Neural crest cell (in vitro differentiated cells): Measurements from ENCODE around the gene NPSR1. TPM values are rescaled to one million over a fixed set of nuclear protein-coding genes. Genes with fewer than 3 reads are reported as not detected.
A peak's percentile ranks its signal among the peaks of the same experiment; 100 is the strongest.

Source experiments
- DNase-seq: peaks from one replicate; pipeline ENCODE4 v3.0.0; 2021; ENCODE audit warnings: low read depth, mixed read lengths, low spot score
- H3K27ac Mint-ChIP-seq: one replicate; pipeline ENCODE4 v1.8.0; 2021; ENCODE audit warnings: mild to moderate bottlenecking, mixed read lengths; ENCODE audit not compliant: unreplicated experiment
- H3K27me3 Mint-ChIP-seq: 2 replicates; pipeline ENCODE4 v1.8.0; 2021; ENCODE audit warnings: low read depth, mild to moderate bottlenecking, mixed read lengths
- H3K36me3 Mint-ChIP-seq: 2 replicates; pipeline ENCODE4 v1.8.0; 2021; ENCODE audit warnings: low read depth, mild to moderate bottlenecking, mixed read lengths
- H3K4me1 Mint-ChIP-seq: 2 replicates; pipeline ENCODE4 v1.8.0; 2021; ENCODE audit warnings: mixed read lengths
- H3K4me3 Mint-ChIP-seq: one replicate; pipeline ENCODE4 v1.8.0; 2021; ENCODE audit warnings: mild to moderate bottlenecking, mixed read lengths
- H3K9me3 Mint-ChIP-seq: 2 replicates; pipeline ENCODE4 v1.8.0; 2021; ENCODE audit warnings: mixed read lengths
- total RNA-seq: library from RNA; stranded (reverse); gene quantifications from 2 replicates; pipeline ENCODE4 v1.2.1, GENCODE V29; 2021
- TF ChIP-seq, protein P1 (sequence below): fragments of 200-600 bp; sonication (generic); conservative IDR thresholded peaks from 2 replicates; pipeline ENCODE4 v1.5.0; 2021; ENCODE audit warnings: antibody characterized with exemption, mild to moderate bottlenecking

The NPSR1 gene
- total RNA-seq, 1 donor from 2014 or later, result not detected

DNA sequence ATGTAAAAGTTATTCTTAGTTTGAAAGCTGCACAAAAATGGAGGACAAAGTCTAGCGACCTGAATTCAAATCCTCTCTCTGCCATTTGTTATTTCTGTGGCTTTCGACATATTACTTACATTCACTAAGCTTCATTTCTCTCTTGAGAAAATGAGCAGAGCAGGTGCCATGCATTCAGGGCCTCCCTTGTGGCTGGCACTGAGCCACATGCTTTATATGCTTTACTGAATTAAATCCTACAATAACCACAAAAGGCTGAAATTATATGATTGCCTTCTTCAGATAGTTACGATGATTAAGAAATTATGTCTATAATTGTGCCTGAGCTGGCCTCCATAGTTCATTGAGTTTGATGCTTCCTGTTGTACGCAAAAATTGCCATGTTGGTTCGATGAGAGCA is 98.7 kb downstream of the NPSR1 start:
- H3K4me1 Mint-ChIP-seq, result peaks cover 7% of the 10 kb centered on the region
- no peak overlapping the region for H3K4me3 Mint-ChIP-seq
- DNase-seq, result no peak
- no peaks in the 10 kb centered on the region for H3K9me3 Mint-ChIP-seq
- H3K27me3 Mint-ChIP-seq, result no peaks in the 10 kb centered on the region
- H3K36me3 Mint-ChIP-seq, result no peaks in the 10 kb centered on the region
- TF ChIP-seq, protein P1, sequence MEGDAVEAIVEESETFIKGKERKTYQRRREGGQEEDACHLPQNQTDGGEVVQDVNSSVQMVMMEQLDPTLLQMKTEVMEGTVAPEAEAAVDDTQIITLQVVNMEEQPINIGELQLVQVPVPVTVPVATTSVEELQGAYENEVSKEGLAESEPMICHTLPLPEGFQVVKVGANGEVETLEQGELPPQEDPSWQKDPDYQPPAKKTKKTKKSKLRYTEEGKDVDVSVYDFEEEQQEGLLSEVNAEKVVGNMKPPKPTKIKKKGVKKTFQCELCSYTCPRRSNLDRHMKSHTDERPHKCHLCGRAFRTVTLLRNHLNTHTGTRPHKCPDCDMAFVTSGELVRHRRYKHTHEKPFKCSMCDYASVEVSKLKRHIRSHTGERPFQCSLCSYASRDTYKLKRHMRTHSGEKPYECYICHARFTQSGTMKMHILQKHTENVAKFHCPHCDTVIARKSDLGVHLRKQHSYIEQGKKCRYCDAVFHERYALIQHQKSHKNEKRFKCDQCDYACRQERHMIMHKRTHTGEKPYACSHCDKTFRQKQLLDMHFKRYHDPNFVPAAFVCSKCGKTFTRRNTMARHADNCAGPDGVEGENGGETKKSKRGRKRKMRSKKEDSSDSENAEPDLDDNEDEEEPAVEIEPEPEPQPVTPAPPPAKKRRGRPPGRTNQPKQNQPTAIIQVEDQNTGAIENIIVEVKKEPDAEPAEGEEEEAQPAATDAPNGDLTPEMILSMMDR, result no peak
- H3K27ac Mint-ChIP-seq, result no peak overlapping the region

DNA sequence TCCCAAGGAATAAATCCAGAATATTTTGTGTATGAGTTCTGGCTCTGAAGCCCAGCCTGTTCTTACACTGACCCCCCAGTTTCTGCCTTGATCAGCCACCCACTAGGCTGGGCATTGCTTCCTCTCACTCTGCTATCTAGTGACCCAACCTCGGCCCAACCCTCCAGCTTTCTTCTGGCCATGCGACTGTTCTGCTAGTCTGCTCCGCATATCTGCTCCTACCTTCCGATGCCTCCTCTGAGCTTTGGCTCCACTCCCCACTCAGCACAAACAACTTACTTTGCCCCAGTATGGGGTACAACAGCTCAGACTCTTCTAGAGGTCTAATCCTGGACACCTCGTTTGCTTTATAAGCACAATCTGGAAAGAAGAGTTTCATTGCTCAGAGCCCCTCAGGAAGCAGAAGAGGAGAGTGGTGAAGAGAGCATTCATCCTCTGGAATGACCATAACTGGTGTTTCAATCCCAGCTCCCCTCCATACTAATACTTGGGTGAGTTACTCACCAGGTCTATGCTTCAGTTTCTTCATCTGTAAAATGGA is 99.6 kb downstream of the NPSR1 start:
- Mint-ChIP-seq H3K4me1 (peaks cover 7% of the 10 kb centered on the region), H3K27me3 (no peaks in the 10 kb centered on the region), H3K4me3 (no peak overlapping the region), H3K27ac (no peak overlapping the region), H3K36me3 (no peaks in the 10 kb centered on the region), H3K9me3 (no peaks in the 10 kb centered on the region)
- DNase-seq, result no peak
- TF ChIP-seq, protein P1, result no peak

DNA sequence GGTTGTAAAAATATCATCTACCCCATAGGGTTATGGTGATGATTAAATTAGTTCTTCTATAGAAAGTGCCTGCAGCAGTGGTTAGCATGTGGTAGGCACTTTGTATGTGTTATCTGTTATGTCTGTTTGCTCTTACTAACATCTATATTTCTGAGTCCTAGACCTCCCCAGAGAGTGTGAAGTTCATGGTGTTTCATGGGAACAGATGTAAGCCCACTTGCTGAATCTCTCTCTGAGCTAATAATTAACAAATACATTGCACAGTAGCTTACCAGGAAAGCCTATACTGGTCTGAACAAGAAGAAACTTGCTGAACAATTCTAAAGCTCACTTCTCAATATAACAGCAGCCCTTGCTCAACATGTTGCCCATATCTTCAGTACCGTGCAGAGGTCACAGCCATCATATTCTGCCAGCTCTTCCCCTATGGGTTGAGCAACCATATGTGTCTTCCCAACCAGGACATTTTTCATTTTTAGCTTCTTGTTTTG is 100.1 kb downstream of the NPSR1 start:
- no peak for DNase-seq
- TF ChIP-seq, protein P1, result no peak
- Mint-ChIP-seq H3K27me3 (no peaks in the 10 kb centered on the region), H3K9me3 (no peaks in the 10 kb centered on the region), H3K4me1 (peaks cover 7% of the 10 kb centered on the region), H3K36me3 (no peaks in the 10 kb centered on the region), H3K4me3 (no peak overlapping the region), H3K27ac (no peak overlapping the region)

DNA sequence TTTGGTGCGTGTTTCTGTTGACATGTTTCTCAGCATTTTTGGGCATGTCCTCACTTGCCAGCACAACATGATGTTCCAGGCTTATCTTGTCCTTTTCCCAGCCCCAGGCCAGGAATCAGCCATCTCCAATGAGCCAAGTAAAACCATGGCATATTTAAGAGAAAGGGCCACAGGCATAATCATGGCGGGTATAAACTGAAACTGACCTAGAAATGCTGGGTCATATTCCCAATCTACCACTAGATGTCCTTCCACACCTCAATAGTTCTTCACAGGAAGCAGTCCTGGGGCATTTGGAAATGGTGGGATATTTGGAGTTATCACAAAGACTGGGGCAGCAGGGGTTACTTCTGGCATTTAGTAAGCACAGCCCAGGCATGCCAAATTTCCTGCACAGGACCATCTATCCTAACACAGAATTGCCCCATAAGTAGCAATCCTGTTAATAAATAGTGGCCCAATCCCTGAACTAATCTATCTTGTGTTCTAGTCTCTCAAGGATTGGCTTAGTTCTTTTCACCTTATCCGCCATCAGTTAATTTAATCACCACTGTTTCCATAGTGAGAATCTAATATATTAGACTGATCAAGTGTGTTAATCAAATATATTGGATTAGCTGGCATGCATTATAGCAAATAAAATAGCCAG is 101.6 kb downstream of the NPSR1 start:
- H3K27ac Mint-ChIP-seq, result no peak overlapping the region
- H3K27me3 Mint-ChIP-seq, result no peaks in the 10 kb centered on the region
- H3K4me3 Mint-ChIP-seq, result no peak overlapping the region
- H3K4me1 Mint-ChIP-seq, result peaks cover 7% of the 10 kb centered on the region
- no peaks in the 10 kb centered on the region for H3K9me3 Mint-ChIP-seq
- no peaks in the 10 kb centered on the region for H3K36me3 Mint-ChIP-seq
- TF ChIP-seq, protein P1, result peak; percentile 69
- peak; percentile 2 for DNase-seq

DNA sequence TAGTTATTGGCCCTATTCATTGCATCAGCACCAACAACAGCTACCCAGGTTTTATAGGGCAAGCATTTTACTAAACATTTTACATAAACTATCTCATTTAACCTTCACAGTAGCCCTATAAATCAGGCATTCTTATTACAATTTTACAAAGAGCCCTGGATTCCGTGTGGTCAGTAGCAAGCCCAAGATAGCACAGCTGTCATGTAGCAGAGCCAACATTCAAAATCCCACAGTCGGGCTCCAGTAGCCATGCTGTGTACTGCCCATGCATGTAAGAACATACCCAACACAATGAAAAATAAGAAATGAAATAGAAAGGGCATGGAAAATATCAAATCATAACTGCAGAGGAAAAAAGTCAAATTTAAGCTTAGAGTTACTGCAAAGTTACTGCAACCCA is 102.3 kb downstream of the NPSR1 start:
- Mint-ChIP-seq H3K27me3 (no peaks in the 10 kb centered on the region), H3K4me1 (peaks cover 7% of the 10 kb centered on the region), H3K9me3 (no peaks in the 10 kb centered on the region), H3K4me3 (no peak overlapping the region), H3K36me3 (no peaks in the 10 kb centered on the region), H3K27ac (no peak overlapping the region)
- TF ChIP-seq, protein P1, result no peak
- no peak for DNase-seq
